Measurements from ENCODE around the gene OR6N1. TPM values are rescaled to one million over a fixed set of nuclear protein-coding genes. Genes with fewer than 3 reads are reported as not detected.

Gene OR6N1
- total and polyA plus RNA-seq, 9 of the 15 experiments (the other 6 are each of a cell fraction or from before 2014, with no cell fraction given) = 0.01 to 0.07 TPM; not detected in 7

DNA sequence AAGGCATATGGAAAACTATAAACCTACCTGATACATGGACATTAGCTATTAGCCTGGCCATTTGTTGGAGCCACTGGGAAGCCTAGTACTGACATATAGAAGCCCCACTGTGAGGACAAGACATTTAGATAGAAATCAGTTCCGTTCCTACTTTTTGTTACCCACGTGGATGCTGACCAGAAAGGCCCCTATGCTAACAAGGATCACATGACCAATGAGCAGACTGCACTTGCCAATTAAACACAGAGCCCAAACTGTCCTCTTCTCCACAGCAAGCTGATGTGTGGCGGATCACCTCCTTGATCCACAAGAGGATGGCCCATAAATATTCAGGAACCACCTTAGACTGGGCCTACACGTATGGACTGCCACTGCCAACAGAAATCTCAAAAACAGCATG lies 40.3 kb downstream of the OR6N1 start:
- no peaks in the 10 kb centered on the region for H3K9me1 ChIP-seq (ENCODE audit: control insufficient read depth, insufficient read depth, low read length)
- H3K79me2 ChIP-seq (ENCODE audit: control insufficient read depth, insufficient read depth, low read length) = no peaks in the 10 kb centered on the region
- no peaks in the 10 kb centered on the region for H3K27me3 ChIP-seq (ENCODE audit: control insufficient read depth in 2 of 2, insufficient read depth in 2 of 2, low read length in 2 of 2)
- in situ Hi-C loops (cut with MboI) (no loop called here), intact Hi-C loops (cut with micrococcal nuclease) (no loop called here)
- peak; percentile 3; the same call in 1 of the 3 replicates for ATAC-seq
- WGBS (ENCODE audit: insufficient coverage, low coverage, missing lambda C conversion rate) = 29% methylated on average over 4 of the region's 4 CpGs
- H2AFZ ChIP-seq (ENCODE audit: low read depth, low read length) = peak overlapping the region; percentile 42
- H3K36me3 ChIP-seq (ENCODE audit: control insufficient read depth, insufficient read depth, low read length) = no peaks in the 10 kb centered on the region
- ChIA-PET POLR2A (interaction anchor here (0.6 to 1.5 kb wide), 4 partner anchors 11 to 54 kb away, joined by 3 to 6 read pairs (median 4); partner anchors contain the start of gene OR6K3), CTCF (ENCODE audit: low intra/inter-chr PET ratio) (no interaction called here)
- no peak for DNase-seq (ENCODE audit: extremely low read depth in 1 of 4, low spot score in 3 of 4)
- no peaks in the 10 kb centered on the region for H4K20me1 ChIP-seq (replicated peaks; ENCODE audit: control insufficient read depth, insufficient read depth, low read length)
- H3K9ac ChIP-seq (ENCODE audit: insufficient read depth in 1 of 2, low read depth in 2 of 2, low read length in 2 of 2) = no peak overlapping the region
- H3K27ac ChIP-seq (ENCODE audit: extremely low read depth, low read depth, low read length) = peak overlapping the region; percentile 39; the same call in 2 of the 3 replicates
- no peak for FAIRE-seq
- no peaks in the 10 kb centered on the region for H3K9me3 ChIP-seq (replicated peaks; ENCODE audit: control insufficient read depth, insufficient read depth, low read depth, low read length)
- BruUV-seq (replicated peaks) = no TSS peak
- H3K4me3 ChIP-seq = no peak overlapping the region
- H3K4me1 ChIP-seq (replicated peaks in 1 of 2; ENCODE audit: control insufficient read depth in 2 of 2, insufficient read depth in 2 of 2, low read length in 2 of 2) = peaks cover 3 to 47% of the 10 kb centered on the region in 2 experiments; a peak in 3 of 5 replicates
- H3K4me2 ChIP-seq (ENCODE audit: insufficient read depth, low read length) = peak overlapping the region; percentile 22; the same call in 1 of the 2 replicates
- TF ChIP-seq, protein P1, sequence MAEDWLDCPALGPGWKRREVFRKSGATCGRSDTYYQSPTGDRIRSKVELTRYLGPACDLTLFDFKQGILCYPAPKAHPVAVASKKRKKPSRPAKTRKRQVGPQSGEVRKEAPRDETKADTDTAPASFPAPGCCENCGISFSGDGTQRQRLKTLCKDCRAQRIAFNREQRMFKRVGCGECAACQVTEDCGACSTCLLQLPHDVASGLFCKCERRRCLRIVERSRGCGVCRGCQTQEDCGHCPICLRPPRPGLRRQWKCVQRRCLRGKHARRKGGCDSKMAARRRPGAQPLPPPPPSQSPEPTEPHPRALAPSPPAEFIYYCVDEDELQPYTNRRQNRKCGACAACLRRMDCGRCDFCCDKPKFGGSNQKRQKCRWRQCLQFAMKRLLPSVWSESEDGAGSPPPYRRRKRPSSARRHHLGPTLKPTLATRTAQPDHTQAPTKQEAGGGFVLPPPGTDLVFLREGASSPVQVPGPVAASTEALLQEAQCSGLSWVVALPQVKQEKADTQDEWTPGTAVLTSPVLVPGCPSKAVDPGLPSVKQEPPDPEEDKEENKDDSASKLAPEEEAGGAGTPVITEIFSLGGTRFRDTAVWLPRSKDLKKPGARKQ (CRISPR knock-in tag; IDR thresholded peaks at IDR 0.05) = no peak
- TF ChIP-seq, protein P2, sequence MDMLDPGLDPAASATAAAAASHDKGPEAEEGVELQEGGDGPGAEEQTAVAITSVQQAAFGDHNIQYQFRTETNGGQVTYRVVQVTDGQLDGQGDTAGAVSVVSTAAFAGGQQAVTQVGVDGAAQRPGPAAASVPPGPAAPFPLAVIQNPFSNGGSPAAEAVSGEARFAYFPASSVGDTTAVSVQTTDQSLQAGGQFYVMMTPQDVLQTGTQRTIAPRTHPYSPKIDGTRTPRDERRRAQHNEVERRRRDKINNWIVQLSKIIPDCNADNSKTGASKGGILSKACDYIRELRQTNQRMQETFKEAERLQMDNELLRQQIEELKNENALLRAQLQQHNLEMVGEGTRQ (CRISPR knock-in tag; IDR thresholded peaks at IDR 0.05) = peak; percentile 58
- TF ChIP-seq MEF2D (tag; conservative IDR thresholded peaks at IDR 0.05; ENCODE audit: low read depth) (no peak), KLF1 (tag; IDR thresholded peaks at IDR 0.05) (no peak), RBM14 (IDR thresholded peaks at IDR 0.05; ENCODE audit: borderline replicate concordance, insufficient read depth, low read depth, low read length) (no peak), U2AF2 (optimal IDR thresholded peaks at IDR 0.05; ENCODE audit: low read depth, low read length) (no peak), RFX1 (IDR thresholded peaks at IDR 0.05) (no peak), TAF15 (IDR thresholded peaks at IDR 0.05; ENCODE audit: low read depth, low read length) (no peak), CBX1 (IDR thresholded peaks at IDR 0.05; ENCODE audit: low read depth) (no peak), PTRF (tag; IDR thresholded peaks at IDR 0.05) (no peak), CEBPB (tag; IDR thresholded peaks at IDR 0.05) (no peak), FOXJ3 (CRISPR knock-in tag; IDR thresholded peaks at IDR 0.05) (no peak), BRCA1 (IDR thresholded peaks at IDR 0.05) (no peak), BRCA1 (CRISPR knock-in tag; IDR thresholded peaks at IDR 0.05) (no peak), NR2C1 (IDR thresholded peaks at IDR 0.05) (no peak), NR2C1 (tag; IDR thresholded peaks at IDR 0.05) (0 out of 2 replicates have a peak, but pooled peaks have one; percentile 14)
- TF ChIP-seq, protein P3, sequence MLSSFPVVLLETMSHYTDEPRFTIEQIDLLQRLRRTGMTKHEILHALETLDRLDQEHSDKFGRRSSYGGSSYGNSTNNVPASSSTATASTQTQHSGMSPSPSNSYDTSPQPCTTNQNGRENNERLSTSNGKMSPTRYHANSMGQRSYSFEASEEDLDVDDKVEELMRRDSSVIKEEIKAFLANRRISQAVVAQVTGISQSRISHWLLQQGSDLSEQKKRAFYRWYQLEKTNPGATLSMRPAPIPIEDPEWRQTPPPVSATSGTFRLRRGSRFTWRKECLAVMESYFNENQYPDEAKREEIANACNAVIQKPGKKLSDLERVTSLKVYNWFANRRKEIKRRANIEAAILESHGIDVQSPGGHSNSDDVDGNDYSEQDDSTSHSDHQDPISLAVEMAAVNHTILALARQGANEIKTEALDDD (IDR thresholded peaks at IDR 0.05) = no peak

Measured in K562 (cell line).